ENCODE results near the gene PLXNB3.
"Not testable (repeated sequence)": the region's sequence is repeated elsewhere in the genome, so short reads cannot be mapped to it uniquely, and the experiment has no call there.

PLXNB3 gene

GRCh38 chrX:153732401-153732800, 31.6 kb upstream of the PLXNB3 start:
- DNase-seq (ENCODE audit: low read depth in 3 of 3), result no peak

GRCh38 chrX:153733651-153734240, 30.3 kb upstream of the PLXNB3 start:
- DNase-seq (ENCODE audit: low read depth in 3 of 3), result no peak

- DNase-seq (ENCODE audit: low read depth in 3 of 3), result no peak
Measured at GRCh38 chrX:153734871-153735270, 29.2 kb upstream of the PLXNB3 start.

- DNase-seq (ENCODE audit: low read depth in 3 of 3), result no peak
Measured at GRCh38 chrX:153735274-153735673, 28.8 kb upstream of the PLXNB3 start.

- DNase-seq (ENCODE audit: low read depth in 3 of 3), result no peak
Measured at GRCh38 chrX:153736071-153736820, 27.8 kb upstream of the PLXNB3 start.

- no peak for DNase-seq (ENCODE audit: low read depth in 3 of 3)
Measured at GRCh38 chrX:153736871-153737441, 27.1 kb upstream of the PLXNB3 start.

- no peak for DNase-seq (ENCODE audit: low read depth in 3 of 3)
Measured at GRCh38 chrX:153738056-153738605, 25.9 kb upstream of the PLXNB3 start.

- no peak for DNase-seq (ENCODE audit: low read depth in 3 of 3)
Measured at GRCh38 chrX:153739754-153740486, 24.1 kb upstream of the PLXNB3 start.

- DNase-seq (ENCODE audit: low read depth in 3 of 3), result no peak
Measured at GRCh38 chrX:153740631-153741222, 23.3 kb upstream of the PLXNB3 start.

- DNase-seq (ENCODE audit: low read depth in 3 of 3), result no peak
Measured at GRCh38 chrX:153741446-153741845, 22.6 kb upstream of the PLXNB3 start.

- not testable (repeated sequence) for DNase-seq (ENCODE audit: low read depth in 3 of 3)
Measured at GRCh38 chrX:153742111-153742510, 21.9 kb upstream of the PLXNB3 start.

GRCh38 chrX:153742796-153743467, 21.1 kb upstream of the PLXNB3 start:
- not testable (repeated sequence) for DNase-seq (ENCODE audit: low read depth in 3 of 3)

- not testable (repeated sequence) for DNase-seq (ENCODE audit: low read depth in 3 of 3)
Measured at GRCh38 chrX:153743468-153744209, 20.4 kb upstream of the PLXNB3 start.

GRCh38 chrX:153744210-153745066, 19.6 kb upstream of the PLXNB3 start:
- DNase-seq (ENCODE audit: low read depth in 3 of 3), result no peak

GRCh38 chrX:153745067-153745433, 19.0 kb upstream of the PLXNB3 start:
- DNase-seq (ENCODE audit: low read depth in 3 of 3), result not testable (repeated sequence)

- no peak for DNase-seq (ENCODE audit: low read depth in 3 of 3)
Measured at GRCh38 chrX:153746359-153746758, 17.7 kb upstream of the PLXNB3 start.

- not testable (repeated sequence) for DNase-seq (ENCODE audit: low read depth in 3 of 3)
Measured at GRCh38 chrX:153746991-153747390, 17.1 kb upstream of the PLXNB3 start.

- DNase-seq (ENCODE audit: low read depth in 3 of 3), result not testable (repeated sequence)
Measured at GRCh38 chrX:153749017-153749416, 15.0 kb upstream of the PLXNB3 start.

GRCh38 chrX:153750127-153750774, 13.8 kb upstream of the PLXNB3 start:
- no peak for DNase-seq (ENCODE audit: low read depth in 3 of 3)
